NCI-H1417 (cell line): Measurements from ENCODE around the gene TTC38.
A peak's percentile ranks its signal among the peaks of the same experiment; 100 is the strongest.
"Not testable (repeated sequence)": the region's sequence is repeated elsewhere in the genome, so short reads cannot be mapped to it uniquely, and the experiment has no call there.

Experiments used
- DNase-seq, 3 experiments: peaks; one replicate each; lab custom pipeline; 2025; lab: John Stamatoyannopoulos, UW

The TTC38 gene

DNA sequence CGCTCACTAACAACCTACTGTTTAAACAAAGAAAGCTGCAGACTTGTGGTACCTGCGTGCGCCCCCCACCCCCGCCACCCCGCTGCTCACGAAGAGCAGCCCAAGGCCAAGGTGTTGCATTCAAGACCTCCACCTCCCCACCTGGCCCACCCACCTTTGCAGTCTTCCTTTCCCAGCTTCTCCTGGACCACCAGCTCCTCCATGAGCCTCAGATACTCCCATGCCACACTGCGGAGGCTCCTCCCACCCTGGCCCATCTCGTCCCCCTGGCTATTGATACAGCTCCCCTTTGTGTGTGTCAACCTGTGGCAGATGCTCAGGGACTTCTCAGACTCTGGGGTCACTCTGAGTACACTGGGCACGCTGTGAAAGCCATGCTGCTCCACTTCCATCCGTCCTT, 21.6 kb upstream of the TTC38 start:
- no peak for DNase-seq

DNA sequence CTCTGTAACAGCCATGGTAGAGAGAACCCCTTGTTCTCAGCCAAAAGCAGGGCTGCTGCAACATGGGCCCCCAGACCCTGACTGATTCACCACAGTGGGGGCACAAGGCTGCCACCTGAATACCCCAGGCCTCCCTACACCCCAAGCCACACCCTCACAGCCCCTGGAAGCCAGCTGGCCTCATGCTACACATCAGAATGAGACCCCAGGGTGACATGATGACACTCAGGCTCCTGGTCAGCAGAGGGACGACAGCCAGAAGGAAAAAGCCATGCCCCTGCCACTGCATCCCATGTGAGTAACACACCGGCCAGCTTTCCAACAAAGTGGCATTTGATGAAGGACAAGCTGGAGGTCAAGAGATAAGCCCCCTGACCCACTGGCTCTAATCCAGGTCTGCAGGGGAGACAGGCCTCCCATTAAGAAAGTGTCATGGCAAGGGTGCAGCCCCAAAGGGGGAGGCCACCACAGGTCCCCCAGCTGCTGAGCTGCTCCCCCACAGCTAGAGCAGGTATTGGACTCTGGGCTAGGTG, 20.3 kb upstream of the TTC38 start:
- DNase-seq = no peak

DNA sequence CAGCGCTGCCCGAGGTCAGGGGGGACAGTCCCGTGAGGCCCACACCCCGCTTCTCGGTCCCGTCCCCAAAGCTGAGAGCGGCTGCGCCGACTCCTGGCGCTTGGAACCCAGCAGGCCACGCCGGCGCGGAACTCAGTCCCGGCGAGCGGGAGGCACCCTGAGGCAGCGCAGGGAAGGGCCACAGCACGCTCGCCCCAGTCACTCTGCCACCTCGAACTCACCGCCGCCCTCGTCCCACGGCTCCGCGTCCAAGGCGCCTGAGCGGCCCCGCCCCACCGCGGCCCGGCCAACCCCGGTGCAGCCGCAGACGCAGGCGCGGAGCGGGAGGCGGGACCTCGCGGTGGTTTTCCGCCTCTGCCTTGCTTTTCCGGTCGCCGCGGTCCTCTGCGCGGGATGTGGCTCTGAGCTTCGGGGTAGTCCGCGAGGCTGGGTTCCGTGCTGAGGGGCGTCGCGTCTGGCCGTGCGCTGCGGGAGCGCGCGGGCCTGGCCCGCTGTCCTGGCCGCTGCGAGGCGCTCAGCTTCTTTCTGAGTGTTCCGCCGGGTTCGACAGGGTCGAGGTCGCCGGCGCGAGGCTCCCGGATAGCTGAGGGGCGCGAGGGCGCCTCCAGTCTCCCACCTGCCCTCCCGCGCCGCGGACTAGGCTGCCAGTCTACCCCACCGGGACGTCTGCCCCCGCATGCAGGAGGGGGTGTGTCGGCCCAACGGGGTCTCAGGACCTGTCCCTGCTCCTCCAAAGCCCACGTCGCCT, 17.6 kb upstream of the TTC38 start, which contains the start of gene CDPF1:
Gene CDPF1 (minus strand): TSS at position 259 of the 748 bp plus-strand sequence. CDS start 2,009 bp downstream, outside the sequence.
- DNase-seq = peak; percentile 41 to 90 (median 86)

DNA sequence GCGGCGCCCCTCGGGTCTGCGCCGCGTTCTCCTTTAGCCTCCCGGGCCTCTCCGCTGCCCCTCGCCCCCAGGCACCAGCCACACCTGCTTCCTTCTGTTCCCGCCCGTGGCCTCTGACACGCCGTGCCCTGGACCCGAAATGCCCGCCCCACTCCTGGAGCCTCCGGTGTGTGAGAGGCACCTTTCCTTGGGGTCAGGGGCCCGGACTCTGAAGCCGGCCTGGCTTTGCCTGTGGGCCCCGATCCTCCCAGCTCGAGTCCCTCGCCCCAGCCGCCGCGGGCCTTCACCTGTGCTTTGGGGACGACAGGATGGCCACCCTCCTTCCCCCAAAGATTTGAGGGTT, 17.1 kb upstream of the TTC38 start:
- DNase-seq = peak in 1 of 3 experiments; percentile 62

DNA sequence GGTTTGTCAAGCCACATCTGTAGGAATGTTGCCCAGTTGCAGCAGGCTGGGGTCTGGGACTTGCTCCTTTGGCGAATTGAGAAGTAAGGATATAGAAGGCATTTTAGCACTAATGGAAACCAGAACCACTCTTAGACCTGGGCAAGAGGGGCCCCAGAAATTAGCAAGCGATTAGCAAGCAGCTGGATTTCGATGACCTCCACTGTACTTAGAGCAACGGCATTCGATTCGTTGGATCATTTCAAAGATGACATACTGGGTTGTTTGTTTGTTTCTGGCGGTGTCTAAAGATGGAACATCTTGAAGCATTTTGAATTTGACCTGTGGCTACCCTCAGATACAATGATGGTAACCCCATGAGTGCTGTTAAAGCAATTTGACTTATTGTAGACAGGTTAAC, 16.5 kb upstream of the TTC38 start:
- DNase-seq = peak in 1 of 3 experiments; percentile 39

DNA sequence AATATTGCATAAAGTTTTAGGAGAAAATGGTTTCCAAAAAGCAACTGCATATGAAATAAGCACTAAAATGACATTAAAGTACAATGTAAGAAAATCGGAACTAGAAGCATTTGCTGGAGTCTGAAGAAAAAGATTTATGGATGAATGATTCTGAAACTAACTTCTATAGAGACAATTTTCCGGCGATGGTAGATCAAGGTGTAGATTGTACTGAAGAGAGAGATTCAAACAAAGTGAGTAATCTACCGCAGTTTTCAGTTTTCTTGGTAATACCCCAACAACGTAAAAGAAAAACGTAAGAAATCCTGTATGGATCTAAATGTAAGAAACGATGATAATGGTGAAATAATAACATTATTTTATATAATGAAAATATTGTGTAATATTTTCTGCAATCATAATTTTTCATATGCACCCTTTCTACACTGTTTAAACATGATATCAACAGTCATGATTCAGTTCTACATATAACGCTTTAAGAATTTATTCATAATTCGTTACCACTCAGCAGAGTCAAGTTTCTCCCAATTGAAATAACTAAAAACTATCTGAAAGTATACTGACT, 15.9 kb upstream of the TTC38 start:
- no peak for DNase-seq

DNA sequence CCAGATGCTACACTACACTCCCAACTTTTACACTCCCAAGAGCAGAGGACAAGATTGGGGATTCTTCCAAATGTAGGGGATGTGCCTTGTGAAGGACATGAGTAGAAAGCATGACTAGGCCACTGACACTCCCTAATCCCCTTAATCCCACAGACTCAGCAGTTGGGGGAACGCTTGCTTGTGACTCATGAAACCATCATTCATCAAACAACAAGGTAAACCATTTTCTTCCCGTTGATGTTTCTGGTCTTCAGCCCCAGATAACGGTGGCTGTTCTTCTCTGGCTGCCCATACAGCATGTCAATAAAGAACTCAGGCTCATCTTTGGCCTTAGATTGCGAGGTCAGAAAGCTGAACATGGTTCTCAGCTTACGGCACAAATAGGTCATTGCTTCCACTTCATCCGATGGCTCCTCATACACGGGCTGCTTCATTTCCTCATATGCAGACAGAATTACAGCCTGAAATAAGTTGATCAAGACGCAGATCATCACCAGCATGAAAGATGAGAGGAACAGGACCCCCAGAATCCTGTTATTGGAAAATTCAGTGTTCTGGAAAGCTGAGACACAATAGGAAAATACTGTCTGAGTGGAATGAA, 11.3 kb upstream of the TTC38 start:
- DNase-seq = no peak

DNA sequence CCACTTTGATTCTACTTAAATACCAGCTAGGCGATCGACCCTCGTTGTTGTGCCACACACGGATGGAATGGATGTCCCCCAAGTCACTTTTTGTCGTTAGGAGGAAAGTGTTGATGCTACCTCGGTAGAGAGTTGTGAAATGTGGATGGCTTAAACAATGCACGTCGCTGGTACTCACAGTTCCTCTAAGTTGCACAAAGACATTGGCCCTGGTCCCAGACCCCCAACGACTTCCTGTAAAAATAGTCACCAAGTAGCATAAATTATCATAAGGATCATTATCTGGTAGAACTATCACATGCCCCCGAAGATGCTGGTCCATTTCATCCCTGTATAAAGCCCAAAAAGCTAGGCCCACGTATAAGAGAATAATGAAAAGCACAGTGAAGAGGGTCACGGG, 8.4 kb upstream of the TTC38 start:
- no peak for DNase-seq

DNA sequence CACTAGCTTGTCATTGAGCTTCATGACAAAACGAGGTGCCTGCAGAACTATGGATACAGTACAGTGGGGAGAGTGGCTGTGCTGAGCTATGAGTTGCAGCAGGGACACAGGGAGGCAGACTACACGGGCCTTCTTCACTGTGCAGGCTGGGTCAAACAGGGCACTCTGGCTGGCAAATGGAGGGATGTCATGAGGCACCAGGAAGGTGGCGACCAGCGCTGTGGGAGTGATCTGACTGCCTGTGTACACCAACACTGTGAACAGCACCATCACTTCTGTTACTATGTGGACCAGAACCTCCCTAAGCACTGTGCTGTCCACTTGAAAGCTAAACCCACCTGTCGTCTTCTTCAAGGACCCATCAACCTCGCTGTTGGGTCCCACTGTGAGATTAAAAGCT, 7.8 kb upstream of the TTC38 start:
- DNase-seq = no peak

DNA sequence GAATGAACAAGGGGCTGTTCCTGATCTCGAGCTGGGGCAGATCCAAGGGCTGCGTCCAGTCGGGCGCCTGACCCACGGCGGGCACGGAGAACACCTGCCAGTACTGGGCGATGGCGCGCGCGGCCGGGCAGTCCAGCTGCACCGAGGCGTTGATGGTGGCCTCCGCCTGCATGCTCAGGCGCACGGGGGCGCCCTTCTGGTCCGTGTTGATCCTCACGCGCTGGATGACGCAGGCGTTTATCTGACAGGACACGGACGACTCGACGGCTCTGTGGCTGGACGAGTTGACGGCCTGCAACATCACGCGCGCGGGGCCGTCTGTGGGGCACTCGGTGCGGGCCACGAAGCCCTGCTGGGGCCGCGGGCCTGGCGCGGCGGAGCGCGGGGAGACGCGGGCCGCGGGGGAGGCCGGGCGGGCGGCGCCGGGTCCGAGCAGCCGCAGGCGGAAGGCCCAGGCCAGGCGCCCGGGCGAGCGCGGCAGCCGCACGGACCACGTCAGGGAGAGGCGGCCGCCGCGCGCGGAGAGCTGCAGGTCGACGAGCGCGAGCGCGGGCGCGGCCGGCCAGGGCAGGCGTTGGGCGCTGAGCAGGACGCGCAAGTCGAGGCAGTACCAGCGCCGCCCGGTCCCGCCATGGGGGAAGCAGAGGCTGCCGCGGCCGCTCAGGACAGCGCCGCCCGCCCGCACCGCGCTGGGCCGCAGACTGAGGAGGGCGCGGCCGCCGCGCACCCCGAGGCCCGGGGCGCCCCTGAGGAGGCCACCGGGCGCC, 5.2 kb upstream of the TTC38 start:
- no peak for DNase-seq

DNA sequence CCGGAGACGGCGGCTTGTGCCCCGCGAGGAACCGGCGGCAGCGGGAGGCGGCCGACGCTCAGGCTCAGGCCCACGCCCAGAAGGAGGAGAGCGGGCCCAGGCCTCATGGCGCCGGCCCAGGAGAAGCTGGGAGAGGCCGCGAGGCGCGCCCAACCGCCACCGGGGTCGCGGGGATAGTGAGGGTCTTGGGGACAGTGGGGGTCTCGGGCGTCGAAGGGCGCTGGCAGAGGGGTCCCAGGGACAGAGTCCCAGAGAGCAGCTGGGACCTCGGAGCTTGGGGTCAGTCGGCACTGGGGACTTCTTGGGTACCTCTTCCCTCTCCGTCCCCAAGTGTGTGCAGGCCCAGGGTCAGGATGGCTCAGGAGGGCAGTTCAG, 4.6 kb upstream of the TTC38 start, which contains the start of gene PKDREJ:
Gene PKDREJ (minus strand): TSS at position 128 of the 375 bp plus-strand sequence. CDS start 21 bp downstream, at position 107.
- DNase-seq = no peak

DNA sequence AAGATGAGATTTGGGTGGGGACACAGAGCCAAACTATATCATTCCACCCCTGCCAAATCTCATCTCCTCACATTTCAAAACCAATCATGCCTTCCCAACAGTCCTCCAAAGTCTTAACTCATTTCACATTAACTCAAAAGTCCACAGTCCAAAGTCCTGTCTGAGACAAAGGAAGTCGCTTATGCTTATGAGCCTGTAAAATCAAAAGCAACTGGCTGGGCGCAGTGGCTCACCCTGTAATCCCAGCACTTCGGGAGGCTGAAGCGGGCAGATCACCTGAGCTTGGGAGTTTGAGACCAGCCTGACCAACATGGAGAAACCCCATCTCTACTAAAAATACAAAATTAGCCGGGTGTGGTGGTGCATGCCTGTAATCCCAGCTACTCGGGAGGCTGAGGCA, 3.3 kb upstream of the TTC38 start:
- DNase-seq = not testable (repeated sequence)

DNA sequence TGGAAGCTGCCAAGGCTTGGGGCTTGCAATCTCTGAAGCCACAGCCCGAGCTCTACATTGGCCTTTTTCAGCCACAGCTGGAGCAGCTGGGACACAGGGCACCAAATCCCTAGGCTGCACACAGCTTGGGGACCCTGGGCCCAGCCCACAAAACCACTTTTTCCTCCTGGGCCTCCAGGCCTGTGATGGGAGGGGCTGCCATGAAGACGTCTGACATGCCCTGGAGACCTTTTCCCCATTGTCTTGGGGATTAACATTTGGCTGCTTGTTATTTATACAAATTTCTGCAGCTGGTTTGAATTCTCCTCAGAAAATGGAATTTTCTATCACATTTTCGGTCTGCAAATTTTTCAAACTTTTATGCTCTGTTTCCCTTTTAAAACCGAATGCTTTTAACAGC, 2.2 kb upstream of the TTC38 start:
- not testable (repeated sequence) for DNase-seq

DNA sequence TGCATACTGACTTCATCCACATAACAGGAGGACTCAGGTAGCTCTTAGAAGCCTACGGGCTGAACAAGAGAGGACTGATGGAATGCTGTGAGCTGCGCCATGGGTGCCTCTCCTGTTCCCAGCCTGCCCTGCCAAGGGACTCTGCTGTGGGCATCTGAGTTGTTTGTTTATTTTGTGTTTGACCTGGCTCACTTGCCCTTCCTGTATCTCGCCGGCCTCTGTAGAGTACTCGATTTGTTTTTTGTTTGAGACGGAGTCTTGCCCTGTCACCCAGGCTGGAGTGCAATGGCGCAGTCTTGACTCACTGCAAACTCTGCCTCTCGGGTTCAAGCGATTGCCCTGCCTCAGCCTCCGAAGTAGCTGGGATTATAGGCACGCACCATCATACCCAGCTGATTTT, 1.8 kb downstream of the TTC38 start:
- DNase-seq = no peak

DNA sequence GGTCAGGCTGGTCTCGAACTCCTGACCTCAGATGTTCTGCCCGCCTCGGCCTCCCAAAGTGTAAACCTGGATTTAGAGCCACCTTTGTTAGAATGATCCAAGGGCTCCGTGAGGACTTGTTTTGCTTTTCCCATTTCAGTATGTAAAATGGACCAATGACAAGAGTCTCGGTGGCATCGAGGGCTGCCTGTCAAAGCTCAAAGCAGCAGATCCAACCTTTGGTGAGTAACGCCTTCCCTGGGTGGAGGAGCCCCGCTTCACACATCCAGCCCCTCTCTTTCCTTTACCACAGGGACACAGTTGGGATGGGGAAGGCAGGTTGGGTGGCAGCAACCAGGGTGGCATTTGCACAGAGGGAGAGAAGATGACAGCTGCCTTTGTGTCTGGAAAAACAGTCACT, 4.4 kb downstream of the TTC38 start:
- DNase-seq = no peak

DNA sequence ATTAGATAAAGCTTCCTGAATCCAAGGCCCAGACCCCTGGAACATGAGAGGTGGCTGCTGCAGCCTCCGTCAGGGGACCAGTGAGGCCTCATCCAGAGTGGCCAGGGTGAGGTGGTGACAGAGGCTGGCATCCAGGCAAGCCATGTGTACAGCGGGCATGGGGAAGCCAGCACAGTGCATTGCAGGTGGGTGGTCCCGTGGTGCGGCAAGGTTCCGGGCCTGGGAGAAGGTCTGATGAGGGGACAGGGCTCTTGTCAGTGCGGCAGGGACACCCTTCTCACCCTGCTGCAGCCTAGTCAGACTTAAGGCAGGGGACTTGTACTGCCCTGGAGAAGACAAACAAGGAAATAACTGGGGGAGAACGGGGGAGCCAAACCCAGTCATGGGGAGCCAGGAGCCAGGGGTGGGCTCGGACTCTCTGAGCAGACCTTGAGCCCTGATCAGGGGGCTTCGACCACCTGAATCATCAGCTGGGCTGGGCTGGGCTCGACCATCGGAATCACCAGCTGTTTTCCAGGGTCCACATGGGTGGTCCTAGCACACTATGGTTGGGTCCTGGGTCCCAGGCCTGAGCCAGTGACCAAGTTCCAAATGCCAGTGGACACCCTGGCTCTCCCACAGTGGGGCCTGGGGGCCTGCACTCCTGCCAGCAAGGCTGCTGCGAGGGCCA, 5.1 kb downstream of the TTC38 start:
- DNase-seq = no peak

DNA sequence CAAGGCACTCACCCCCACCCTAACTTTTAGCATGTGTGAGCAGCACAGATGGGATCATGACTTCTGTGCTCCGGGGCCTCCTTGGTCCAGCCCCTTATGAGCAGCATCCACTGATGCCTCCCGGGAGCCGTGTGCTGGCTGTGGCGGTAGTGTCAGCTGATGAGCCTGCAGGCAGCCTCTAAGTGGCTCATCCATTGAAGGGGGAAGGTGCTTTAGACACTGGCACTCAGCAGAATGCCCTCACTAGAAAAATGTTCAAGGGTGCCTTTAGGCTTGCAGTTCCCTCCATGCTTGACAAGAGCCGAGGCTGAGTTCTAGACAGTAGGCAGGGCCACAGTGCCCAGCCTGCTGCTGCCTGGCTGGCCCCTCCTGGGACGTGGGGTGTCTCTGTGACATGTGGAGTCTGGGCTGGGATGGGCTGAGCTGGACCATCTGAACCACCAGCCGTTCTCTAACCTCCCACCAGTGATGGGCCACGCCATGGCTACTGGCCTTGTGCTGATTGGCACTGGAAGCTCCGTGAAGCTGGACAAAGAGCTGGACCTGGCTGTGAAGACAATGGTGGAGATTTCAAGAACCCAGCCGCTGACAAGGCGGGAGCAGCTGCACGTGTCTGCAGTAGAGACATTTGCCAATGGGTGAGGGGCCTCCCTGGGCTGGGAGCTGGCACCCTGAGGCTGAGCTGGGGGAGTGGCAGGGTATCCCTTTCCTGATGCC, 5.8 kb downstream of the TTC38 start:
- DNase-seq = no peak

DNA sequence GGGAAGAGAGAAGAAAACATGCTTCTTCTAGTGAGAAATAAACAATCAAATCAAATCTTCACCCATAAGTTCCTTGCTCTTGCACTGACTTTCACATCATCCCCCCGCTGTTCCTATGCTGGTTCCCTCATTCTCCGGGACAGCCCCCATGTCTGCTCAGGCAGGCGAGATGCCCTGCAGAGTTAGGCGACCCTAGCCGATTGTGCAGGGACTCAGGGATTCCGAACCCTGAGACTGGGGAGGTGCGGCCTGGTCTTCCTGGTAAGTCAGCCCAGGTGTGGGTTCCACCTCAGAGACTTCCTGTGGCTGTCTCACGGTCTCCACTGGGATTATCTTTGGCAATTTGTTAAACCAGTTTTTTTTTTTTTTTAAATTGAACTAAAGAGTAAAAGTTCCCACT, 6.6 kb downstream of the TTC38 start:
- no peak for DNase-seq

DNA sequence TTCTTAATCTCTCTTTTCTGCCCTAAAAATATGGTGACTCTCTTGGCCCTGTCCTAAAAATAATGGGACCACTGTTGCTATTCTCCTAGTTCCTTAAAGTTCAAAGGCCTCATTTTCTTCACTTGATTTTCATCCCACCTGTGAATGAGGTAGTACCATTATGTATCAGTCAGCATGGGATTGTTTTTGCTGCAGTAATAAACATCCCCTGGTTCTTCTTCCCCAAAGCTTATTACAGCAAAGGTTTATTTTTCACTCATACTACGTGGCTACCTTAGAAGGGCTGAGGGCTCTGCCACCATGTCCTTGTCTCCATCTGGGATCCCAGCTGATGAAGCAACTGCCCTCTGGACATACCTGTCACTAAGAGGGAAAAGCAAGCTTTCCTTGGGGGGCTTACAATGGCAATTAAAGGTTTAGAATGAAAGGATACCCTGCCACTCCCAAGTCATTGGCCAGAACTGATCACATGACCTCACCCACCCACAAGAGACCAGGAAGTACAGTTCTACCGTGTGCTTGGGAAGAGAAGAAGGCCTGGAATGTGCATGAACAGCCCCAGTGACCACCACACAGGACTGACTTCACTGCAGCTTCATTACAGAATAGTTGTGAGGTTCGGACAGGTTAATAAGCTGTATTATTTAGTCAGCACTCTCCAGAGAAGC, 7.8 kb downstream of the TTC38 start:
- no peak for DNase-seq

DNA sequence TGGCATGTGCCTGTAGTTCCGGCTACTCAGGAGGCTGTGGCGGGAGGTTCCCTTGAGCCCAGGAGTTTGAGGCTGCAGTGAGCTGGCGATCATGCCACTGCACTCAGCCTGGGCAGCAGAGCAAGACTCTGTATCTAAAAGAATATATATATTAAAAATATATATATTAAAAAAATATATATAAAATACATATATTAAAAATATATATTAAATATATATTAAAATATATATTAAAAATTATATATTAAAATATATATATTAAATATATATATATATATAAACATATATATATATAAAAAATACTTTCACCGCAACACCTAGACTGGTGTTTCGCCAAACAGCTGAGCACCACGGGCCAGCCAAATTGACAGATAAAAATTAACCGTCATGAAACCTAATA, 8.8 kb downstream of the TTC38 start:
- DNase-seq = no peak
